ENCODE results near the gene SLC8A1.

SLC8A1 gene

DNA sequence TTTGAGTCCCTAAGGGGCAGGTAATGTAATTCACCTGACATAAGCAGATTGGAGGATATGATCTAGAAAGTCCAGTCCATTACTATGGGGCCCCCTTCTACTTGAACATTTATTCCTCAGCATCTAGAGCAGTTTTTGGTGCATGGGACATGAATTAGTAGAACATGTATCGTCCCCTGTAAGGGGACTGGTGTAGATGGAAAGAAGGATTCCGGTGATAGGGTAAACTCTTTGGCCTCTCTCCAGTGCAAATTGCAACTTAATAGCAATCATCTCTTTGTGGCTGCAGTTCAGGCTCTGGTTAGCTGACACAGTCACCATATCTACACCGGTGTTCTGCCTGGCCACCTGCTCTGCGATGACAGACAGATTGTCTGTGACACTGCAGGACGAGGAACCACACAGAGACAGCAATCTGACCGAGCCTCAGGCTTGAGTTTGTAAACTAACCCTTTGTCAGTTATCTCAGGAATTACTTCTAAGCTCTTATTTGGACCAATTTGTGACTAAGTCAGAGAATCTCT, 6.4 kb upstream of the SLC8A1 start:
- DNase-seq (ENCODE audit: low spot score) = no peak

DNA sequence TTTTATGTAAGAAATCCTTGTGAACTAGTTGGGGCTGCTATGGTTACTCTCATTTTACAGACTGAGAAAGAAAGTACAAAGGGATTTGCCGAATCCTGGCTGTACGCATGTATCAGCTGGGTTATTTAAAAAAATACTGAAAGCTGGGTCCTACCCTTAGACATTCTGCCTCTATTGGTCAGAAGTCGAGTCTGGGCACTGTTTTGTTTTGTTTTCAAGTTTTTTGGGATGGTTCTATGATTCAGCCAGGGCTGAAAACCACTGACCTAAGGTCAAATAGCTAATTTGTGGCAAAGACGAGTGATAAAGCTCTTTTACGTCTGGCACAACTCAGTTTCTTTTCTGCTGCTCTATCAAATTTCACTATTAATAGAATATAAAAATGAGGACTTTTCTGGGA, 5.9 kb upstream of the SLC8A1 start:
- peak; percentile 11 for DNase-seq (ENCODE audit: low spot score)

DNA sequence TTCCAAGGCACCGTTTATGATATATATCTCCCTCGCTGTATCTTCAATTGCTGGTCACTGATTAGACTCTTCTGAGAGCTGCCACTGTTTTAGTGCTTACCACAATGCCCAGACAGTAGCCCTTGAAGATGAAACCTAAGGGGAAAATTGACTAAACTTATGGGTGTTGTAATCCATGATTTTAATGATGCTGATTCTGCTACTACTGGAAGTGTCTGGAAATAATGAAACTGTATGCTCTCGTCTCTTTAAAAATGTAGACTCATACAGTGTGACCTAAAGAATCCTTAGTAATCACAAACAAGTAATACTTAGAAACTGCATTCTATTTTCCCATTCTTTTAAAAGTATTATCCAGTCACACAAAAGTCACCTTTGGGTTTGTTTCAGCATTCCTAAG, 5.5 kb upstream of the SLC8A1 start:
- DNase-seq (ENCODE audit: low spot score) = no peak

DNA sequence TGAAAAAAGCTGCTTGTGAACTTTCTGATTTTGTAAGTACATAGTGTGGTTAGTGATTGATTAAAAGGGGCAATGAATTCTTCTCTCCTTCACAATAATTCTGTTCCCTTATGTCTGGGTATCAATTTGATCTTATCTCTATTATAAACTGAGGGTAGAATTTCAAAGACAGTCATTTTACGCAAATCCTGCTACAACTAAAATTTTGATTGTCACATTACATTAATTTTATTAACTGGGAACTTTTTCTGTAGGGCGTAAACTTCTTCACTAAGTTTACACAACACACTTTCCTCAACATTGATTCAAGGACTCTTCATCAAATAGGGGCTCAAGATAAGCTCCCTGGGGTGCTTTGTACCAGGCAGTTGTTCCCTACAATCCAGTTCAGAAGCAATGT, 5.0 kb upstream of the SLC8A1 start:
- DNase-seq (ENCODE audit: low spot score) = no peak

DNA sequence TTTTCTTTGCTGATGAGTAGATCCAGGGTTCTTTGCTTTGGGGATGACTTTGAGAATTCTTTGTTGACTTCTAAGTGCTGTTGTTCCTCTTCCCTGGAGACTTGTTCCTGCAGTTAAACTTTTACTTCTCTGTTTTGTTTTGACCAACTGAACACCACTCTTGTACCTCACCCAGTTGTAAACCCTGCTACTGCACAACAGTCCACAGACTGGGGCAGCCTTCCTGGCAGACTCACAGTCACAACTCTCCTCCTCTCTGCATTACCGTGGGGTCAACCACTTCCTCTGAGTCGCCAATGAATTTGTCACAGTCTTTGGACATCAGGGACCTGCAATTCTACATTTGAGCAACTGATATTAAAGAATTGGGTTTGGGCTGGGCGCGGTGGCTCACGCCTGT, 3.8 kb upstream of the SLC8A1 start:
- peak; percentile 10 for DNase-seq (ENCODE audit: low spot score)

DNA sequence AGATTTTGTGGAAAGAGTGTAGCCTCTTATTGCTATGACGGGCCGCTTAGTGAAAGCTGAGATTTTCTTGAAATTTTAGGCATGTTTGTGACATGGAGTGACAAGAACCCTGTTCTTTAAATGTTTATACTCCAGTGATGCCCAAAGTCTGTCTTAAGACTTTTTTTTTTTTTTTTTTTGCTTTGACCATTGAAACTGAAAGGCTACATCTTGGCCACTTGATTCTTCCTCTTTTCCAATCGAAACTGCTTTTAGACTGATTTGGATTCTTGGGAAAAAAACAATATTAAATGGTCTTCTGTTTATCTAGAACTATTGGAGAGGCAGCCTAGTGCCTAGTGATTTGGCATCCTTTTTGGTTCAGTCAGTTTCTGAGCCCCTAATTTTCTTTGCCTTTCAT, 2.4 kb upstream of the SLC8A1 start:
- no peak for DNase-seq (ENCODE audit: low spot score)

DNA sequence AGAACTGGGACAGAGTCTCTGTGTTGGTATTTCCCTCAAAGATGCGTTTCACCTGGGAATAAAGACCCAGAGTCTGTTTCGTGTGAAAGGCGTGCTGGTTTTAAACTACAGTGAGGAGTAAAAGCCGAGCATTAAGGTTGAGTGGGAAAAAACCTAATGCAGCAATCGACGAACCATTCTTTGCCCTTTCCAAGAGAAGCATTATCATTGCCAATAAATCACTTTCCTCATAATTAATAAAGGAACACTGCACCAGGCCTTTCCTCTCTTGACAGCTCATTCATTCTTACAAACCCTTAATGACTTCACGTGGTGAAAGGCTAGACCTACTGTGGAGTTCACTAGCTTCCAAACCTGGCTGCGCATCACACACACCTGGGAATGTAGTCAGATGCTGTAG, 896 bp upstream of the SLC8A1 start:
- DNase-seq (ENCODE audit: low spot score) = no peak

DNA sequence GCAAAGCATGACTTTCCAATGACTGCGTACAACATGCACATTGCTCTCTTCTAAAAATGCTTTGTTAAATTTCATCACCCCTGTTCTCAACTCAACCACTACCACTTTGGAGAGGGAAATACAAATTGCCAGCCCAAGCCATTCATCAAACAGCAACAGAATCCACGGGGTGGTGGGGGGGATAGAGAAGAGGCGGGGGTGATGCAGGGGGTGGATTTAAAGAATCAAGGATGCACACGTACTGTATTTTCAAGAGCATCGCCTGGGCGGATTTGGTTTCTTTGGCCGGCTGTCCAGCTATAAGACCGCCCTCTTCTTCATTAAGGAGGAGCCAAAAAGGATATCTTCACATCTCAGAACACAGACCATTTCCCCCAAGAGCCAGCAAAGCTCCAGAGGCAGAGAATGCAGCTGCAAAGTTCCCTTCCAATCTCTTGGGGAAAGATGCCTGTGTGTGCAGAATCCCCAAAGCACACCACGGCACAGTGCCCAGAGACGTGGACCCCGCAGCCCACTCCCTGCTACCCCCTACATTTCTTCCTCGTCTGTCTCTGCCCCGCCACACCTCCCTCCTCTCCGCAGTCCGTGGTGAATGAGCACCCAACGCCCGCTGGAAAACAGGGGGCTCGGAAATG, 977 bp downstream of the SLC8A1 start:
- DNase-seq (ENCODE audit: low spot score) = peak; percentile 73

DNA sequence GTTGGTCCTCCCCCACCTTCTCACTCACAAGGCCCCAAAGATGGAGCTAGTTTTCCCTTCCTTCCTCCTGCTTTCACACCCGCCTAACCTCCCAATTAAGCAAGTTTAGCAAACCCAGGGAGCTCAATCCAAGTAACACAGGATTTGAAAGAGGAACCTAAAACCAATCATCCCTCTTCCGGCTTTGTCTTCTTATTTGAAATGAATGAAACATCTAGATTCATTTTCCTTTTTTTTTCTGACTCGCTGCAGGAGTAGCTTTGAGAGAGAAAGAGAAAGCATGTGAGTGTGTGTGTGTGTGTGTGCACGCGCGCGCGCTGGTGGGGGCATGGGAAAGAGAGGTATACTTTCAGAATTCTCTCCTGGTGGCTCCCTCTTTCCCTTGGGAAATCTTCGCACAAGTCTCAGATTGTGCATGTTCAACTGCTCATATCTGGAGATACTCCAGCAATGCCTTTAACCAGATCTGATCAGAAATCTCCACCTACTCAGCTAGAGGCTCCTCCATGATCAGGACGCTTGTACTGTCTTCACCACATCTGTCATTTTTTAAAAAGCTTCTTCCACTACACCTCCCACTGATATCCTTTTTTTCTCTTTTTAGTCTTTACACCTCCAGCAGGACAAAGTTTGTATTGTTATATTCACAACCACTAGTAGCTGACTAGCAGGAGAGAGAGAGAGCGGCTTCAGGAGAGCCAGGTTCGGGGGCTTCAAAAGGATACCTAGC, 1.7 kb downstream of the SLC8A1 start:
- DNase-seq (ENCODE audit: low spot score) = peak; percentile 13

DNA sequence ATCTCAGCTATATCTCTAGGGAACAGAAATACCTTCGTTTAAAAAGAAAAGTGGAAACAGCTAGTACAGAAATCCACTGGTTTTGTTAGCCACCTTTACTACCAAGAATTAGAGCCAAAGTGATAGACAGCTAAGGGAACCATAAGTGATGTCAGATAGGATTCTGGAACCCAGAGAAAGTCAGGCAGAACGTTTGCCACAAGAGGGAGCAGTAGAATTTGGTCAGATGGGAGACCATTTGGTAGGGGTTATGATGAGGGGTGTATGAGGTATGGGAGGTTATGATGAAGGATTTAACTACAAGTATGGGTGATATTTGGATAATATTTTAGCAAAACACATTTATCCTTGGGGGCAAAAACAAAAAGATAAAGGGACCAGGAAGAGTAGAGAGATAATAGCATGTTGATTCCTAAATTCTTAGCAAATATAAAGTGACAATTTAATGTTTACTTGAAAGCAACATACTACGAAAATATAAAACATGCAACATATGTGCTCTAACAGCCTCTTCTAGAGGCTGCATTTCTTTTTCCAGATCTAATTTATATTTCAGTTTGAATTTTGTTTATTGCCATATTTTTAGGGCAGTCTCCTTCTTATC, 3.3 kb downstream of the SLC8A1 start:
- peak; percentile 10 for DNase-seq (ENCODE audit: low spot score)

DNA sequence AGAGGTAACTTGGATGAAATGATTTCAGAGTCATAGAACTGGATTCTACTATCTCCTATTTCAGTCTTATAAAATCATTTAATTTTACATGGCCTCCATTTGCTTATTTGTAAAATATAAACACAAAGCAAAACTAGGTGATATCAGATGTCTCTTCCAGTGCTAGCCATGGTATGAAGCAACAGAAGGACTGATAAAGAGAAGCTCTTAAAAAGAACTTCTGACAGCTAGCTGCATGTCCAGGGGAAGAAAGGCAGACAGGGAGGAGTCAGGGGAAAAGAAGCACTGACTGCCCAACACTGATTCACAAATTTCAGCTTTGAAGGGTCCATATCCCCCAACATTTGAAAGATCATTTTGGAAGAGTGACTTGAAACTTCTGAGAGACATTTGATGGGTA, 6.4 kb downstream of the SLC8A1 start:
- no peak for DNase-seq (ENCODE audit: low spot score)

DNA sequence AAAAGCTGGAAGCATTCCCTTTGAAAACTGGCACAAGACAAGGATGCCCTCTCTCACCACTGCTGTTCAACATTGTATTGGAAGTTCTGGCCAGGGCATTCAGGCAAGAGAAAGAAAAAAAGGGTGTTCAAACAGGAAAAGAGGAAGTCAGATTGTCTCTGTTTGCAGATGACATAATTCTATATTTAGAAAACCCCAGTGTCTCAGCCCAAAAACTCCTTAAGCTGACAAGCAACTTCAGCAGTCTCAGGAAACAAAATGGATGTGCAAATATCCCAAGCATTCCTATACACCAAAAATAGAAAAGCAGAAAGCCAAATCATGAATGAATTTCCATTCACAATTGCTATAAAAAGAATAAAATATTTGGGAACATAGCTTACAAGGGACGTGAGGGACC, 11.1 kb downstream of the SLC8A1 start:
- no peak for DNase-seq (ENCODE audit: low spot score)

DNA sequence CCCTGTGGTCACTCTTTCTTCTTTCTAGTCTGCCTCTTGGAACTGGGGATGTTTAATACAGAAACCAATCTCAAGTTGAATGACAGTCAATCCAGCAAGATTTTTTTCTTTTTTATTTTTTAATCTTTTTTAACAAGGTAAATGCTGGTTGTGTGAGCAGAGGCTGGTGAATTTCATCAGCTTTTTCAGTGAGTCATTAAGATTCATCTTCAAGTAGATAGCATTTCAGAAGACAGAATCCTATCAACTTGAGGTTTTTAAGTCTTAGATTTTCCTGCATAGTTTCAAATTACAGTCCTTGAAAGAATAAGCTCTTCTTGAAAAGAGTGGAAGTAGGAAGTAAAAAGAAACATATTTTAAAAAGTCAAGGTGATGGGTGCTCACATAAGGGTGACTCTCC, 12.4 kb downstream of the SLC8A1 start:
- no peak for DNase-seq (ENCODE audit: low spot score)

DNA sequence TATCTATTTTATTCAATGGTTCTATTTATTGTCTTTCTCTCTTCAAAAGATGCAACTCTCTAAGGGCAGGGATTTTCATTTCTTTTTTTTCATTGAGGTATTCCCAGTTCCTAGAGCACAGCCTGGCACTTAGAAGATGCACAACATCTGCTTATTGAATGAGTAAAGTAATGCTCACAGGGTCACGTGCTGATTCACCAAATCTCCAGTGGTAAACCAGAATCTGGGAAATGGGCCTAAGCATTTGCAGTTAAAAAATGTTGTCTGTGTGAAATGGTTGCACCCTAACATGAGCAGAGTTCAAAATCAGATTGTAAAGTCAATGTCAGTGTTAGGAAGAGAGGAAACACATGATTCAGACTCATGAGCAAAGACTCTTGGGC, 15.8 kb downstream of the SLC8A1 start:
- no peak for DNase-seq (ENCODE audit: low spot score)

DNA sequence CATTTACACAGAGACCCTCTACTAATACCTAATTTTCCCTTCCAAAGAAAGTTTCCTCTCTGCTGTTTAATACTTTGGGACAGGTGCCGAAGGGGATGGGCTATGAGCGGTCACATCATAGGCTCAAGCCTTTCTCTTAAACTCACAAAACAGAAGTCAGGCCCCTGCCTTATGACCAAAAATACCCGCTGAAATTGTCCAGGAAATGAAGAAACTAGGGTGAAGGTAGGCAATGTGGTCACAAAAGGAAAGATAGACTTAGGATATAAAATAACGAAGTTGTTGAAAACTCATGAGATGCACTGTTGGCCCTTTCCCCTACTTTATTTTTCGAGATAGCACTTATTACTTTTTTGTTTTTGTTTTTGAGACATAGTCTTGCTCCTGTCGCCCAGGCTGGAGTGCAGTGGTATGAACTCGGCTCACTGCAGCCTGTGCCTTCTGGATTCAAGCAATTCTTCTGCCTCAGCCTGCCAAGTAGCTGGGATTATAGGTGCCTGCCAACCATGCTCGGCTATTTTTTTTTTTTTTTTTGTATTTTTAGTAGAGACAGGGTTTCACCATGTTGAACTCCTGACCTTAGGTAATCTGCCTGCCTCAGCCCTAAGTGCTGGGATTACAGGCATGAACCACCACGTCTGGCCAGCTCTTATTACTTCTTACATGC, 16.3 kb downstream of the SLC8A1 start:
- DNase-seq (ENCODE audit: low spot score) = no peak

DNA sequence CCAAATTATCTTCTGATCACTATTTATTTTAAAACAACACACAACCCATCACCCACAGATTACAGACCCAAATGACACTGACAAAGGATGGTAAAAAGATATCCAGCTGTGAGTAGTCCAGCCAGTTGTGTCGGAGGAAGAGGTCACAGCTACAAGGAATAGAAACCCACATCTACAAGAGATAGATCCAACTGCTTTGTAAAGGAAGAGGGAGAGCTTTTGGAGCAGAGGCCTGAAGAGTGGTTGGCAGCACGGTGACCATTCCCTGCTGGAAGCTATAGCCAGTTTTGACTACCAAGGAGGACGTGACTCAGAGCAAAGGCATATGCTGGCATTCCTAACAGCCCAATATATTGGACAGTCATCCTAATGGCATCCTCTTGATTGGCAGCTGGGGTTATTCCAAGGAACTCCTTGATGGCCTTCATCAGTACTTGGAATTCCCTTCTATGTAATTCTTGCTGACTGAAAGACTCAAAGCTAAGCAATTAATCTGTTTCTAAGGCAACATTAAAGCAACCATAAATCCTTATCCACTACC, 17.1 kb downstream of the SLC8A1 start:
- peak; percentile 91 for DNase-seq (ENCODE audit: low spot score)

DNA sequence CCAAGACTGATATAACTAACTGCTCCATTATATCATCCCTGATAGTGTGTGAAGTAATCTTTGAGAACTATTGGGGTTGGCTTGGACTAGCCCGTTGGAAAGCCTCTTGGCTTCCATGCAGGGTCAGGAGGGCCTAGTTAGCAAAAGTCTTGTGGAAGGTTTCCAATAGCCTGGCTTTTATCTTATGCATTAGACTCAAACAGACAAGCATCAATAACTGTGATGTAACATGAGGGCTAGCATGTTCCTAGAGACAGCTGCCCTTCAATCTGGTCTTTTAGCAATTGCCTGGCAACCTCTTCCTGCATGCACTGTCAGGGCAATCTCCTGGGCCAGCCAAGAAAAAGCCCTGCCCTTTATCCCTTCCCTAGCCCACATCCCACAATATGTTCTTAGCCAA, 18.2 kb downstream of the SLC8A1 start:
- DNase-seq (ENCODE audit: low spot score) = no peak

DNA sequence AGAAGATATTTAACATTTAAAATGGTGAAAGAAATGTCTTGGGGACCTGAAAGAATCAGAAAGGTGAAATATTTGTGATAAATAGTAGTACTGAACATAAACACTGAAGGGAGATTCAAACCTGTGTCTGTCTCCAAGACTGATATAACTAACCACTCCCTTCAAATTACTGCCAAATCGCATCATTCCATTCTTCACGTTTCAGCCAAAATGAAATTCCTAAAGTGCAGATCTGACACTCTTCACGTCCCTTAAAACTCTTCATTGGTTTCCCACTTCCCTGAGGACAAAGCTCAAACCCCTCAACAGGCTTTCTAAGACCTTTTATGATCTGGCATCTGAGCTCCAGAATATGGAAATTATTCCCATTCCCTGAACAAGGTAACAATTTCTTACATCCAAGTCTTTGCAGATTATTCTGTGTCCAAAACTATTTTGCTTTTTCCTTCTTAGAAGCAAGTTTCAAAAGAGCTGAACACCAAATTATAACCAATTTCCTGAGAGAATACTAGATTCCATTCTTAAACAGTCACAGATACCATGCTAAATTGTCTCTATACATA, 18.9 kb downstream of the SLC8A1 start:
- DNase-seq (ENCODE audit: low spot score) = no peak

DNA sequence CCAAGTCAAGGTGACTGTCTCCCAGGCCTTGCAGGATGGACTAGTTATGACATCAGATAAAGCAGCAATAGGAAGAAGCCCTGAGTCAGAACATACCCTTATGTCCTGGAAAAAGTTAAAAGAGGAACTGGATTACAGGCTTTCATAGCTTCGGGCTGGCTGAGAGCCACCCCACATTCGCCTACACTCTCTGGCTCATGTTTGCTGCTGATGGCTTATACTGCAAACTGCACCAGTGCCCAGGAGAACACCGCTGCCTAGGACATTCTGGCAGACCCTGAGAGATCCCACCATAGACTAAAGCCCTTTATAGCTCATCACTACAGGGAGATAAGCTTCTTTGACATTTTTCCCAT, 20.3 kb downstream of the SLC8A1 start:
- peak; percentile 71 for DNase-seq (ENCODE audit: low spot score)

DNA sequence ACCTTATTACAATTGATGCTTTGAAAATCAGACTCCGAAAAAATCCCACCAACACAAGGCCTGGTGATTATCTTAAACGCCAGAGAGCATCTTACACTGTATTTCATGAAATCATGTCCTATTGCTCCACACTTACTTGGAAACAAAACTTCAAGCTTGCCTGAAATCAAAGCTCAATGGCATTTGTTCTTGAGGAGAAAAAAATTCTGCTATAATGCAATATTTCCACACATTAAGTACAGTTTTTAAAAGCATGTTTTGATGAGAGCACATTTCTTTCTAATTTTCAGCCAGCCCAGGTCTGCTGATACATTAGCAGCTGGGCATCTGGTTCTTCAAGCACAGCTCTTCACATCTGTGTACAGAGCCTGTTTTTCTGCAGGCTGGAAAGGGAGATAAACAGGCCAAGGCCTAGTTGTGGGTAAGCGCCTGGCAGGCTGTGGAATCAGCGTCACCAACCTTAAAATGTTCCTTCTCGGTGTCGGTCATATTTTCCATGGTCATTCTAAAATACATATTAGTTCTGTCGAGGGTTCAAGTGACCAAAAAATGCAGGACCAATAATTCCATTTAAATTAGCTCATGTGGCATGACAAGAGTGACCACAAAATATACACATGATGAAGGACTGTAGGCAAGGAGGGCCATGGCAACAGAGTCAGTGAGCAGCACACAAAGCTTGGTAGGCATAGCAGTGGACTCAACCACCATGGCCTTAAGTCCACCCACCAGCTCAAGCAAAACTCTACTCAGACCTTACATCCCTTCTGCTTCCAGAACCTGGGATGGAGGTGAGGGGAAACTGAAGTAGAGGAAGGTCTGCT, 20.9 kb downstream of the SLC8A1 start:
- DNase-seq (ENCODE audit: low spot score) = no peak

DNA sequence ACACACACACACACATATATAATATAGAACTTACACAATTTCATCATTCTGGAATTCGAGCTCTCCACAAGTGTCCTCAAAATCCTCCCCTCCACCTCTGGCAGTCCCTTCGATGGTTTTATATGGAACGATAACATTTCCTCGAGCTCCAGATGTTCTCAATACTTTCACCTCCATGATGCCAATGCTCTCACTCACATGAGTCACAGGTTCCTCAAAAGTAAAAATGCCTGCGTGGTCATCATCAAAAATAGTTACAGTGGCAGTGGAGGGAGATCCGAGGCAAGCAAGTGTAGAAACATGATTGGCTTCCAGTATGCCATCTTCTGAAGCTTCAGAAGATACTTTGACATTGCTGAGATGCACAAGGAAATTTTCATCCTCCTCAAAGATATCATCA, 23.5 kb downstream of the SLC8A1 start:
- DNase-seq (ENCODE audit: low spot score) = no peak

Data from AG08395 (cell line).